GM12878 (cell line): ENCODE results near the gene NUMB. TPM values are rescaled to one million over a fixed set of nuclear protein-coding genes. Genes with fewer than 3 reads are reported as not detected.

Experiments used
- ATF2 ChIP-seq: IDR thresholded peaks from 2 replicates; pipeline ENCODE4 v1.6.1; 2012; ENCODE audit warnings: low read length, inconsistent platforms
- ATF7 ChIP-seq: fragments of 450-650 bp; IDR thresholded peaks from 2 replicates; pipeline ENCODE4 v1.6.1; 2016; ENCODE audit warnings: low read depth, mild to moderate bottlenecking
- BCL11A ChIP-seq: IDR thresholded peaks from 2 replicates; pipeline ENCODE4 v1.6.1; 2011; ENCODE audit warnings: low read depth, low read length
- CBX5 ChIP-seq: sonication (generic); IDR thresholded peaks from 2 replicates; pipeline ENCODE4 v1.6.1; 2016; ENCODE audit warnings: low read depth, moderate library complexity, mild to moderate bottlenecking, inconsistent platforms
- MTA2 ChIP-seq: fragments of 450-650 bp; IDR thresholded peaks from 2 replicates; pipeline ENCODE4 v1.6.1; 2016; ENCODE audit warnings: low read depth, mild to moderate bottlenecking, moderate library complexity
- PBX3 ChIP-seq: IDR thresholded peaks from 2 replicates; pipeline ENCODE4 v1.6.1; 2011; ENCODE audit warnings: mild to moderate bottlenecking, low read depth, low read length, moderate library complexity; ENCODE audit not compliant: insufficient replicate concordance
- USF2 ChIP-seq: IDR thresholded peaks from 2 replicates; pipeline ENCODE4 v1.6.1; 2011; ENCODE audit warnings: low read depth, low read length, improper control_type of control experiment, borderline replicate concordance
- ZBTB33 ChIP-seq: fragments of 450-650 bp; IDR thresholded peaks from 2 replicates; pipeline ENCODE4 v1.6.1; 2017; ENCODE audit warnings: mild to moderate bottlenecking
- polyA plus RNA-seq, 11 experiments: library from polyadenylated mRNA; depleted of rRNA in 4 of 11; unstranded in 6 of 11; stranded (reverse) in 5 of 11; fragments of >200 nt; fragmentation: Nextera tagmentation in 4 of 11; fragmentation: Illumina TruSeq in 1 of 11; extraction: Ambion mirVana in 4 of 11; extraction: Trizol in 1 of 11; gene quantifications; 1 replicate in 1 of 11; 2 replicates in 10 of 11; pipeline versions ENCODE4 v1.2.1 to v1.2.3, GENCODE V29; 2011 to 2016; ENCODE audit warnings: inconsistent platforms in 2 of 11, missing spikeins in 2 of 11, low read depth in 1 of 11
- total RNA-seq, 4 experiments: library from RNA; depleted of rRNA in 3 of 4; stranded (reverse); fragments of >200 nt in 3 of 4; fragmentation: Illumina TruSeq in 1 of 4; extraction: Trizol in 1 of 4; gene quantifications; 2 replicates each; pipeline versions ENCODE4 v1.2.1 to v1.2.3, GENCODE V29; 2013 to 2021

Gene NUMB
- total and polyA plus RNA-seq, 10 of the 15 experiments (the other 5 are each of a cell fraction or from before 2014, with no cell fraction given): 22.0 to 147 (median 48.9) TPM

GRCh38 chr14:73402579-73402978 lies 55.8 kb downstream of the NUMB start (continued):
- TF ChIP-seq PBX3 (no peak), ATF7 (peak; percentile 55; the same call in 1 of the 2 replicates), ATF2 (peak; percentile 77), CBX5 (no peak; the same call in 1 of the 2 replicates), ZBTB33 (no peak), USF2 (no peak), MTA2 (peak; percentile 46; the same call in 1 of the 2 replicates), BCL11A (no peak)
